GM12874 (cell line): ENCODE results near the gene MLLT10.

Experiments used
- CTCF ChIP-seq: IDR thresholded peaks from 2 replicates; pipeline ENCODE4 v1.5.1; 2011; ENCODE audit warnings: low read depth, mild to moderate bottlenecking, control low read depth, low read length, moderate library complexity; ENCODE audit not compliant: insufficient read depth

The MLLT10 gene

DNA sequence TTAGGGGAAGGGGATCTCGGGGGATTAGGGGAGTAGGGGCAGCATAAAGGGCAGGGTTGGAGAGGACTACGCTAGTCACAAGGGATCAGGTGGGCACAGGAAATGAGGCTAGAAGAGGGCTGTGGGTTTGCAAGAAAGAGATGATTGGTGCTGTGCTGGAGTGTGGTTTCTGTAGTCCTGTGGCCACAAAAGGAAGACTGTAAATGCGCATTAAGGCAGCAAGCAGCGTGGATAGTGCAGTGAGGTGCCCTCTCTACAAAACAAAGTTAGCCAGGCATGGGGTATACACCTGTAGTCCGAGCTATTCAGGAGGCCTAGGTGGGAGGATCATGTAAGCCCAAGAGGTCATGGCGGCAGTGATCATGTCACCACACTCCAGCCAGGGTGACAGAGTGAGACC, 212.1 kb downstream of the MLLT10 start:
- TF ChIP-seq CTCF = no peak

DNA sequence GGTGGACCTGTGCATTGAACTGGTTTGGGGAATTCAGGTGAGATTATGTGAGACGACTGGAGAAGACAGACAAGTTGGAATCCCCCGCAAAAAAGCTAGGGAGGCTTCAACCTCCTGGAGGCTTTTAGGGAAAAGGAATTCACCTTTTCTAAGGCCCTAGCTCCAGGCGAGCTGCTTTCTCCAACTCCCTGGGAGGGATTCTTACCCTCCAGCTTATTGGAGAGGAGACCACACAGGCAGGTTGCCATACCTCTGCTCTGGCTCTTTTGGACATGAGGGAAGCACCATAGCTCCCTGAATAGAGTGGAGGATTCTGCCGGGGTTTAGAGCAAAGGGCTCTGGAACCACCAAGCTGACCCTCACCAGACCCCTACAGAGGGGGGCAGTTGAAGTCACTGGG, 213.8 kb downstream of the MLLT10 start:
- no peak for TF ChIP-seq CTCF

DNA sequence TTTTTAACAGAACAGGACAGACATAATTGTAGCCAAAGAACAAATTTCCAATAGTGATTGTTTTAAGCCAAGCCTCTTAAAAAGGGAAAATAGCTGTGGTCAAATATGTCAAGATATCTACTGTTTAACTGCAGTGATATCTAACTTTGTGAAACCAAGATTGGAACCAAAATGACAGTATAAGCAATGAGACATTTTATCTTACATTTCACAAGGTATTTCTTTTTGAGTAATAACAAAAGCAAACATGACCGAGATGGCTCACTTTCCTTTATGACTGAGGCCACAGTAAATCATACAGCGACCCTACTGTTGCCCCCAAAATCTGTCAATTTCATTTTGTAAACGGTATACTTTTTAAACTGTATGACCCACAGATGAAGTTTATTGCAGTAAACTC, 215.8 kb downstream of the MLLT10 start:
- TF ChIP-seq CTCF = no peak

DNA sequence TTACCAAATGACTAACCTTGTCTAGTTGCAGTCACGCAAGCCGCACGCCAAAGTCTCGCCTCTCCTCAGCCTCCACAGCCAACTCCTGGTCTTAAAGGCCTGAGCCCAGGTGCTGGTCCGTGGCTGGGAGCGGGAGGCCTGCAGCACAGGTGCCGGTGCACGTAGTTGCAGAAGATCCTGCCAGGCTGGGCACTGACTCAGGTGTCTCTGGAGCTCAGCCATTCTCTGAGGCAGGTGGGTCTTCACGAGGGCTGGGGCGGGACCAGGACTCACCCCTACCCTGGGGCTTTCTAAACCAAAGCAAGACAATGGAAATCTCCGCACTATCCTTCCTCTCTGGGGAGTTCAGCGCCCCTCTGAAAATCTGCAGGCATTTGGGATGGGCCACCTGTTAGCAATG, 216.4 kb downstream of the MLLT10 start:
- no peak for TF ChIP-seq CTCF

- TF ChIP-seq CTCF = no peak
Observed at GRCh38 chr10:21751341-21752310, 217.6 kb downstream of the MLLT10 start.

DNA sequence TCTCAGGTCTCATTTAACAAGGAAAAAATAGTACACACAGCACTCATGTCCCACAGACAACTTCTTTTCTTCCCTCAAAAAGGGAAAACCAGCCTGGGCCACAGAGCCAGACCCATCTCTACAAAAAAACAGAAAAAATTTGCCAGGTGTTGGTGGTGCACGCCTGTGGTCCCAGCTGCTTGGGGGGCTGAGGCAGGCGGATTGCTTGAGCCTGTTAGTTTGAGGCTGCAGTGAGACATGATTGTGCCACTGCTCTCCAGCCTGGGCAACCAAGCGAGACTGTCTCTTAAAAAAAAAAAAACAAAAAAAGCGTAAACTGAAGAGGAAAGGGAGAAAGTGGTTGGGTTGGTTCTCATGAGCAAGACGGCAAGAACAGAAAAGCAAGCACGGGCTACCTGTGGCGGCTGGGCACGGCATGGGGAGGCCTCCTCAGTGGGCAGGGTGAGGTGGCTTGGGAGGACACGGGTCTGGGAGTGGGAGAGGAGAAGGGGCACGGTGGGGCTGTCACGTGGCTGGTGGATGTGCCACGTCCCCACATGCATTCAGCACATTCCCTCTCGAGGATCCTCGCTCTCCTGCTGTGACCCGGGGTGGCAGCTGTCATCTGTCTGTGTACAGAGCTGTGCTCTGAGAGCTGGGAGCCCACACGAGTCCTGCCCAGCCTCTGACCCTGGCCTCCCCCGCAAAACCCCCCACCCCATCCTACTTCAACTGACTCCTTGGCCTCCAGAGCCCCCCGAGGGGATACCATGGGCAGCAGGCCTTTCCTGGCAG, 219.7 kb downstream of the MLLT10 start:
- TF ChIP-seq CTCF = no peak

GRCh38 chr10:21754410-21755011, 220.5 kb downstream of the MLLT10 start:
- no peak for TF ChIP-seq CTCF
